NOMO-1 treated with DMSO at 0.1 percent for 48 hours (cell line): ENCODE data around the gene RPTOR.

Experiments used
- DNase-seq: peaks from one replicate; lab custom pipeline; 2025; ENCODE audit not compliant: unreplicated experiment; lab: John Stamatoyannopoulos, UW

The RPTOR gene

DNA sequence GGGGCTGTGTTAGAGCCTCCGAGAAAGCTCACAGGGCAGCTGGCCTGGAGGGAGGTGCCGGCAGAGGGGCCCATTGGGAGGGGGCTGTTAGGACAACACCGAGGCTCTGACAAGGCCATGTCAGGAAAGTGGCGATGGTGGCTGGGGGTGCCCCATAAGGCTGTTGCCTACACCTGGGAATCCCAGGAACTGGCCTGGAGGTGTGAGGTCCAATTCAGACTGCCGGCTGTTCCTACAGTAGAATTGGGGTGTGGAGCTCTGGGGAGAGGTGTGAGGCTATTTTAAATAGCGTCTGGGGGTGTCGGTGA is 292.0 kb downstream of the RPTOR start:
- no peak for DNase-seq

GRCh38 chr17:80836971-80837481 is 292.4 kb downstream of the RPTOR start:
- DNase-seq = no peak

- DNase-seq = no peak
Measured at GRCh38 chr17:80837711-80838110, 293.1 kb downstream of the RPTOR start.

DNA sequence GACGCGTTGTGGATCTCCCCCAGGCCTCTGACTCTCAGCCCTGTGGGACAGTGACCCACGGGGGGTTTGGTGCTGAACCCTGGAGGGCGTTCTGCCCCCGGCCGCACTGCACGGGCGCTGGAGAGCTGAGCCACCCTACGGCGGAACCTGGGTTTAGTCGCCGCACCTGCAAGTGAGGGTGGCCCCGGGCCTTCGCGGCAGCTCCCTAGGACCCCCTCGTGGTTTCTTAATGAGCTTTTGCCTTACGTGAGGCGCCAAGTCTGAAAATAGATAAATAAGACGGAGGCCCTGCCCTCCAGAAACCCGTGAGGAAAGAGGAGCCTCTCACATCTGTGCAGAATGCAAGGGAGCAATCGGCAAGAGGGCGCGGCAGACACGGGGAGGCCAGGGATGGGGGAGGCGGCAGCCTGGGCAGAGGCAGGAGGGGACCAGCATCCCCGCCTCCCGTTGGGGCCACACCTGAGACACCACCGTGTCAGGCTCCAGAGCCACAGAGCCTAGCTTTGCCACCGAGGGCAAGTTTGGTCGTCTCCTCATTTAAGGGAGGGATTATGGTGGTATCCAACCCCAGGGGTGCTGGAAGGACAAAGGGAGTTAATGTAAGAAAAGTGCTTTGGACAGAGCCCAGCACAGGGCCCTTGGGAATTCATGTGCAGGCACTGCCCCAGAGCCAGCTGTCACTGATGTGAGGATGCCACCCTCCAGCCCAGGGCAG is 293.8 kb downstream of the RPTOR start:
- no peak for DNase-seq

DNA sequence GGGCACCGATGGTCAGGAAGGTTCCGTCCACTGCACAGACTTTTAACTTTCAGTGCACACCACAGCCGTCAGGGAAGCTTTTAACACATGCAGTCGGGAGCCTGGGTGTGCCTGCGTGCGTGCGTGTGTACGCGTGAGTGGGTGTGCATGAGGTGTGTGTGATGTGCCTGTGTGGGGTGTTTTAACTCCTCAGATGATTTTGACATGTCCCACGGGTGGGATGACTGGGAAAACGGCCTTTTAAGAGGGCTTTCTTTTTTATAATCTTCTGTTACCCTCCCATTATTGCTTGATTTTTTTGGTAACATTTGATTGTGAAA is 294.3 kb downstream of the RPTOR start:
- no peak for DNase-seq

- no peak for DNase-seq
Measured at GRCh38 chr17:80839511-80839941, 294.9 kb downstream of the RPTOR start.

GRCh38 chr17:80839970-80840369 is 295.3 kb downstream of the RPTOR start:
- DNase-seq = no peak

DNA sequence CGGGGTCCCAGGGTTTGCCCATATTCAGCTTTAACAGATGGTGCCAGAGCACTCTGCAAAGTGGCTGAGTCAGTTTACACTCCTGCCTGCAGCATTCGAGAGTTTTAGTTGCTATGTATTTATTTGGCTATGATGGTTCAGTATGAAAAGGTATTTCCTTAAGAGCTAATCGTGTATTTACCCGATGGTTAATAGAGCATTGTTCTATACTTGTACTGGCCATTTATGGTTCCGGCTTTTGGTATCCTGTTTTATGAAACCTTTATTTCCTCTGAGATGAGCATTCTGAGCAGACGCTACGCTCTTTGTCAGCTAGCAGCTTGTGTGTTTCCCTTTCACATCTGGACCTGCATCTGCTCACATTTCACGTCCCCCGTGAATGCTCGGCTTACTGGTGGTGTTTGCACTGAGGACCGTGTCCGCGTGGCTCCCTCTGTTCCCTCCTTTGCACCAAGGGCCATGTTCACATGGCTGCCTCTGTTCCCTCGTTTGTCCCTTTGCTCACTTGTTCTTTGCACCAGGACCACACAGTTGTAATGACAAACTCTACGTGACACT is 297.9 kb downstream of the RPTOR start:
- DNase-seq = no peak

DNA sequence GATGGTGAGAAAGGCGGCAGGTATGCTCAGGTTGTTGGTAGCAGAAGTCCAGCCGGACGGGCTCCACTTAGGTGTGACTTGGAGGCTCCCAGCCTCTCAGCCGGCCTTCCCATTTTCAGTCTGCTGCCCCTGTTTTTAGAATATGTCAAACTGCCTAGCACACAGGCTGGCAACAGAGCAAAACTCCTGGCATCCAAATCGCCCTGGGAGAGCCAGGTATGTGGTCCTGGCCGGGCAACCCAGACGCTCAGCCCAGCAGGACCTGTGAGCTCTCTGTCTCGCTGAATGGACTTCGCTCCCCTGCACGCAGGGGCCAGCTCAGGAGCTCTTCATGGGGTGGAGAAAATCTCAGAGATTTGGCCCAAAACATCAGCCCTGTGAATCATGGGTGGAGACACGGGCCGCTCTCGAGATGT is 299.1 kb downstream of the RPTOR start:
- DNase-seq = no peak

DNA sequence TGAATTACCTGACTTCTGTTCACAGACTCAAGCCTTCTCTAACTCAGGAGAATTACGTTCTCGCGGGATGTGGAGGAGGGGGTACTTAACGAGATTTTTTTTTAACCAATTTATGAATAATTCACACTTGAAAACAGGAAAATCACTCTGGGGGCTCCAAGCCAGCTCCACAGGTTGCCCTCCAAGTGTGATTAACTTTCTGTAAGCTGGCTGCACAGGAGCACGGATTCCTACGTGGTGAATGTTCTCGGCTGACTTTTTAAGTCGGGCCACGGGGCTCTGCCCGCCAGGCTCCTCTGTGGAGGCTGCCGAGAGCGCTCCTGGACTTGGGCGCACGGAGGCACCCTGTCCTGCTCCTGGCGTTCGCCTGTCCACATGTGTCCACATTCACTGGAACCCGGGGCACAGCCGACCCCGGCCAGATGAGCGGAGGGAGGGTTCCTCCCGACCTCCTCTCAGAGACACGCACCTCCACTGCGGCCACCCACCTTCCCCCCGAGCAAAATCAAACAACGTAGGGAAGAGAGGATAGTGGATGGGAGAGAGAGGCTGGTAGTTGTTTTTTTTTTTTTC is 299.9 kb downstream of the RPTOR start:
- DNase-seq = no peak

DNA sequence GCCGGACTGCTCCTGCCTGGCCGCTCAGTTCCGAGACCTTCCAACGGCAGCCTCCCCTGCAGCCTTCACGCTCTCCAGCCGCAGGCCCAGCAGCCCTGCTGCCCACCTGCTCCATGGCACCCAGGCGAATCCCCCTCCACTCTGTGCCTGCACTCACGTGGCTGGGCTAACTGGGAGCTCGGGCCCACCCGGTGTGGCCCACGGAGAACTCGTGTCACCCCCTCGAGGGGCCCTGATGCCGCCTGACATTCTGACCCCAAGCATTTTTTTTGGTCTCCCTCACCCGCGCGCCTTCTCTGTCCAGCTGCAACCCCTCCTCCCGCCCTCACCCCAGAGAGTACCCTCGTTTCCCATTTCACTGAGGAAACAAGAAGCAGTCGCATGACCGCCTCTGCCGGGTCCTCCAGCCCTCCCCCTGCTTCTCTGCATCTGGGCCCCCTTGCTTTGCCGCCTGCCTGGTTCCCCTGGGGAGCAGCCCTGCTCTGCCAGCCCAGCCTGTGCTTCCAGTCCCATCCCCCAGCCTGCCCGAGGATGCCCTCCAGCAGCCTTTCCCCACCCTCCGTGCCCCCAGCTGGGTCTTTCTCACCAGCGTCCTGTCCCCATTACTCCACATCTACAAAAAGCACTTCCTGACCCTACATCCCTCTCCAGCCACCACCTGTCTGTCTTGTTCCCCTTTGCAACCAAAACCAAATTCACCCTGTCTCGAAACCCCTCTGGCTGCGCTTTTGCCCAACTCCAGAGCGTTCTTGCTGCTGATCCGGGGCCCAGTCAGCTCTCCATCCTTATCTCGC is 300.6 kb downstream of the RPTOR start:
- no peak for DNase-seq

- DNase-seq = no peak
Measured at GRCh38 chr17:80845863-80846671, 301.4 kb downstream of the RPTOR start.

GRCh38 chr17:80846932-80847331 is 302.3 kb downstream of the RPTOR start:
- DNase-seq = no peak

DNA sequence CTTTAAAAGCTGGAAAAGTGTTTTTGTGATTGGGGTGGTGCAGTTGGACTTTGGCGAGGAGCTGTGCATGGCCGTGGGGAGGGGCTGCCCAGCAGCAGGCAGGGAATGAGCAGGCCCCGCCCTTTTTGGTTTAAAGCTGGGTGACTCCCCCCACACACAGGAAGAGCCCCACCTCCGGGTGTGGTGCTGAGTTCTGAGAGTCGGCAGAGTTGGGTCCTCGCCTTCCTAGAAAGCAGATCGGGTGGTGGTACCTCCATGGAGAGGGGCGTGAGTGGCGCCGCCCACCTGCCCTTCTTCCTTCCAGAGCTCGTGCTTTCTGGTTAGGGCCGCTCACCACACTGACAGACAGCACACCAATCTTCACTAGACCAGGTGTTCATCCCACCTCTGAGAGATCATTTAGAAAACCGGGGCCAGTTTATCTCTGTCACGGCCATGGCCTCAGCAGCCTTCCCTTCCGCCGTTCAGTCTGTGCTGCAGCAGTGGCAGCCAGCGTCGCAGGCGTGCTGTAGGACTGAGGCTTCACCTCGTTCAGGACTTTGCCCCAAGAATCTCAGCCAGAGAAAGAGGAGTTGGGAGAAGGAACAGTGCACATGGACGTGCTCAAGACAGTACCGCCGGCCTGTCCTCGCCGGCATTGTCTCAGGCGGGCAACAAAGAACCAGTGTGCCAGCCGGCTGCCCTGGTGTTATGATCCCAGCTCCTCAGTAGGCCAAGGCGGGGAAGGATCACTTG is 303.0 kb downstream of the RPTOR start:
- DNase-seq = no peak

DNA sequence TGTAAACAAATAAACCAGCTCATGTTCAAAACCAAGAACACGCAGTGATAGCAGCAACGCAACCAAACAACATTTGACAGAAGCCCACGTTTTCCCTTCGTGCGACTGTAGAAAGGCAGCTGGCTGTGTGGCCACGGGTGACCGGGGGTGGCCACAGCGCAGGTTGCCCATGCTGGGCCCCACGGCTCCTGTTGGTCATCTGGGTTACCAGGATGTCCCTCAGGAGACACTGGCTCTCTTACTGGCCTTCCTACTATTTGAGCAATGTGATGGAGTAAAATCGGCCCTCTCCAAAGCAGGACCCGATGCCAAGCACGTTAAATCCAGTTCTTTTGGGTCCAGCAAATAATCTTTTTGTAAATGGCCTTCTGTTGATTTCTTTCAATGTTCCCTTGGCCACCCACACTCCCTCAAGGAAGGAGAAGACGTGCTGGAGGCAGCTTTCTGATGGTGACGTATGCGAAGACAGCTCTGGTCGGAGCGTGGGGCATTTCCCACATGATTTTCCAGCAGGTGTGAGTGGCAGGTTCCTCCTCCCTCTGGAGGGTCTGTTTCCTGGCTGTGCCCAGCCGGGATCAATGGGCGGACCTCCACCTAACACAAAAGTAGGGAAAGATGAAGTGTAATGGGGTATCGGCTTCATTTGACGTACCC is 303.9 kb downstream of the RPTOR start:
- DNase-seq = no peak

GRCh38 chr17:80849119-80849518 is 304.5 kb downstream of the RPTOR start:
- no peak for DNase-seq

DNA sequence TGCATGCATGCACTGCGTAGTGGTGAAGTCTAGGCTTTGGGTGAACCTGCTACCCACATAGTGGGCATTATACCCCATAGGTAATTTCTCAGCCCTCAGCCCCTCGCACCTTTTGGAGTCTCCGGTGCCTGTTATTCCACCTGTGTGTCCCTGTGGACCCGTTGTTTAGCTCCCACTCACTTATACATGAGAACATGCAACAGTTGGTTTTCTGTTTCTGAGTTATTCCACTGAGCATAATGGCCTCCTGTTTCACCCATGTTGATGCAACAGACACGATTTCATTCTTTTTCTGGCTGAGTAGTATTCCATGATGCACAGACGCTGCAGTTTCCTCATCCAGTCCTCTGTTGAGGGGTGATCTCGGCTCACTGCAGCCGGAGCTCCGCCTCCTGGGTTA is 305.5 kb downstream of the RPTOR start:
- no peak for DNase-seq

GRCh38 chr17:80850817-80851216 is 306.2 kb downstream of the RPTOR start:
- no peak for DNase-seq

DNA sequence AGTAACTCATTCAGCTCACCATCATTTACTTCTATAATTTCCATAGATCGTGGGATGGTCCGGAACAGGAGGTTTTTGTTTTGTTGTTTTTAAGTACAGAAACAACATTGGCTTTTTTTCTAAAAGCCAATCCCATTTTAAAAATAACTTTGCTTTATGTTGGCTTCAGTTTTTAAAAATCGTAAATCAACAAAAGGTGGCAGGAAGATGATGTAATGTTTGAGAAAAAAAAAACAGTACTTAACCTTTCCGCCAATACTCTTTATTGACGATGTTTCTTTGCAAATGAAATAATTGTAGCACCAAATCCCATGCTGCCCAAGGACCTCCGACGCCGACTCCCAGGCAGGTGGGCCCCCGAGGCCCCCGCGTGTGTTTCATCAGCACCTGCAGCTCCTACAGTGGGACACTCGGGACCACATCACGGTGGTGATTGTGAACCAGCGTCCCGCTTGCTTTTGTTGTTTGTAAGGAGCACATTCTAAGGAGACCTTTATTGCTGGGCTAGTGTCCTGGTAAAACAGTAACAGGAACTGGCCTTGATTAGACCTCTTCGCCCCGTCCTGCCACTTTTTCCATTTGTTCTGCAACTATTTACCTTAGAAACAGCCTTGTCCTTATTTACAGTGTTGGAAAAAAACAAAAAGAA is 306.8 kb downstream of the RPTOR start:
- DNase-seq = no peak
